NOMO-1 (cell line): ENCODE data around the gene MCAM.

Experiments used
- DNase-seq, 2 experiments: peaks; one replicate each; lab custom pipeline; 2025; ENCODE audit not compliant: unreplicated experiment in 2 of 2; lab: John Stamatoyannopoulos, UW

Gene MCAM

DNA sequence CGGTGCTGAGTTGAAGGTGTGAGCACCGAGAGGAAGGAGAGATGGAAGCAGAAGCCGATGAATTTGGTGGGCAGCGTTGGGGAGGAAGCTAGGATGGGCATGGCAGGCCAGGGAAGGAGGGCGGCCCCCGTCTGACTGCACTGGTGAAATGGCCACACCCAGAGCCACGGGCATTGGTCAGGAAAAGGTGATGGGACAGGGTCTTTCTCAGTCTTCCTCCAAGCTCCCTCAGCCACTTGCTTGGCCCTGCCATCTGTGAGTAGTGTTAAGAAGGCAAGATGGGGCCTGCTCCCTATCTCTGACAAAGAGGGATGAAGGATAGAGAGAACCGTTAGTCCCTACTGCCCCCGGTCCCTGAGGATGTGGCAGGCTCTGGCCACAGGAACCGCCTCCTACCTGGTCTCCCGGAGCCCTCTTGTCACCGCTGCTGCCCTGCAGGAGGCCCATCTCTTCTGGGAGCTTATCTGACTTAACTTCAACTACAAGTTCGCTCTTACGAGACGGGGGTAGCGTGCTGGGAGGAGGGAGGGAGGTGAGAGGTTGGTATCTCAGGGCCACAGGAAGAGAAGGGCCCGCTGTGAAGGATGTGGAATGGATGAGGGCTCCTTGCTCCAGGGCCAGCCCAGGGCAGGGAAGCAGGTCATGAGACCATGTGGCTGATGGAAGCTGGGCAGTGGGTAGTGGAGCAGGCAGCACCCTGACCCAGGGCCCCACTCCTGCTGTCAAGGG is 6.8 kb downstream of the MCAM start:
- DNase-seq: no peak

DNA sequence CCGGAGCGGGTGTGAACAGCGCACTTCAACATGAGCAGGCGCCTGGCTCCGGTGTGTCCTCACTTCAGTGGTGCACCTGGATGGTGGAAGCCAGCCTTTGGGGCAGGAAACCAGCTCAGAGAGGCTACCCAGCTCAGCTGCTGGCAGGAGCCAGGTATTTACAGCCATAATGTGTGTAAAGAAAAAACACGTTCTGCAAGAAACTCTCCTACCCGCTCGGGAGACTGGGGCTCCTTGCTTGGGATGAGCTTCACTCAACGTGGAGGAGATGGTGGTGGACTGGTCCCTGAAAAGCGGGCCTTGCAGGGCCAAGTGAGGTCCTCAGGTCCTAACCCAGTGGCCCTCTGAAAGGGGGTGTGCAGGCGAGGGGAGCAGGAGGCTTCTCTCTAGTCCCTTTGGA is 7.5 kb downstream of the MCAM start:
- DNase-seq: no peak

DNA sequence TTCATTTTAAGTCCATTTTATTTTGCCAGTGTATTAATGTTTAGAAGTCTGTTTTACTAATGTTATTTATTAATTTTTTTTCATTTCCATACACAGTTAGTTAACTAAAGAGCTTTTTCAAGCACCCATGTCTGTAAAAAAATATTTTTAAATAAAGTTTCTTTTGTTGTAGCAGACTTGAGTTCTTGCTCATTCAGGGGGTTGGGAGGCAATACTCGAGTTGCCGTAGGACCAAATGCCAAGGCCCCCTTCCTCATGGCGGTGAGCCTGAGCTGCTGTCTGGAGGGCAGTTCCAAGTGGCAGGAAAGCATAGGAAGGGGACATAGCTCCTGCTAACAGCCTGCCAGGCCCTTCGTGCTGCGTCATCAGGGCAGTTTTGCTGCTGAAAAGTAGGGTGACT is 9.0 kb downstream of the MCAM start:
- DNase-seq: no peak

DNA sequence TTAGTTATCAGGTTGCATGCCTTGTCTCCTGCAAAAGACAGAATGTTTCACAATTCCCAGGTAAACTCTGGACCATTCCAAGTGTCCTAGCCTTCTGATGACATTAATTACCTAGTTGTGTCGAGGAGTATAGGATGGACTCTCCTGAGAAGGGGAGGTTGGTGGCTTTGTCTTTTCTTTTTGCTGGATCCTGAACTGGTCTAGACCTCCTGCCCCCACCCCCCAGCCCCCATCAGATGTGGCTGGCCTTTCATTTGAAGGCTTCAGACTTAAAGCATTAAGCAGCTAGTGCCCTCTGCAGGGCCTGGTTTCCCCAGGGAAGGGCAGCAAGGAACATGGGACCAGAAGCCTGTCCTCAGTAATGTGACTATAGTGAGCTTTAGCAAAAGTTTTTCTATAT is 9.7 kb downstream of the MCAM start:
- DNase-seq: no peak

DNA sequence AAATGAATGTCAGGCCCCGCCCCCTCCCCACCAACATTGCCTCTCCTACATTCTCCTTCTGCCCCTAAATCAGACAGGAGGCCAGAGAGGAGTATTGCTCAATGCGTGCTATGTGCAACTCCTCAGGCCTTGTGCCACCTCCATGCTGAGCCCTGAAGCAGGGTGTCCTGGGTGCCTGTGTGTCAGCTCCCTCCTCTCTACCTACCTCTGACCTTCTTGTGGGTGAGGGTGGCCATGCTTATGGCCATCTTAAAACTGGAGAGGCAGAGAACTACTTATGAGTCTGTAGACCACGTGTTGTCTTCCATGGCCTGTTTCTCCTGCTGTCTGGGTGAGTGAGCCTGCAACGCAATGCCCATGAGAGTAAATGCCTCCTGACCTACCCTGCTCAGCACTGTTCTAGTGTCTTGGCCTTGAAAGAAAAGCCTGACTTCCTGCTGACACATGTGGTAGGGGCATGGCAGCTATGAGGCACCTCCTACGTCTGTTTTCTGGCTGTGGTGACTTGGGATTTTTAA is 10.5 kb downstream of the MCAM start:
- DNase-seq: no peak

DNA sequence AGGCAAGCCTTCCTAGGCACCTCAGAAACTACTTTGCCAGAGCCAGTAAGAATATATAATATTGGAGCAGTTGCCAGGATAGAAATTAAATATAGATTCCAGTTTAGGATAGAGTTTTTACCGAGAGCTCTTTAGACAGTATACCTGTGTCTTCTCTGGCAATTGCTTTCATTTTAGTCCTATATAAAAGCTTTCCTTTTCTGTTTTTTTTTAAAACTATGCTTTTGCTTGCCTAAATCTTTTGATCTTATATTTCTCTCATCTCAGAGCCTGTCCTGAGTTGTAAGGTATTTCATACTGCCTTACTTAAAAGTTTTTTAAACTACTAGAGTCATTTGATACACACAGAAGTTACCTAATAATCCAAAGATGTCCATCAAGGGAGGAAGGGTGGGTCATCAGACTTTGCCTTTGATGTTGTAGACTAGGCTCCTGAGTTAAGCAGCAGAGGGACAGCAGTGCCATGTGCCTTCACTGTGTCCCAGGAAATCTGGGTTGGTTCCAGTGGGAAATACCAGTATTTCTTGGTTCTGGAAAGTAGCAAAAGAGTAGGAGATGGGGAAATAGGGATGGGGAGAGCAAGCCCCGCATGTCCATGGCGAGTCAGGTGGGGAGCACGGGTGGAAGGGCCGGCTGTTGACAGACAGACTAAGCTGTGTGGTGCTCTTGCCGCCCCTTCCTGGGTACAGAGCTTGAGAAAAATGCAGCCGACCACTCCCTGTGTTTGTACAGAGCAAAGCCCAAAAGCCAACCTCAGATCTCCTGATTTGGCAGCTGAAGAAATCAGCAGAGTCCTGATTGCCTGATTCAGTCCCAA is 11.2 kb downstream of the MCAM start:
- no peak for DNase-seq

DNA sequence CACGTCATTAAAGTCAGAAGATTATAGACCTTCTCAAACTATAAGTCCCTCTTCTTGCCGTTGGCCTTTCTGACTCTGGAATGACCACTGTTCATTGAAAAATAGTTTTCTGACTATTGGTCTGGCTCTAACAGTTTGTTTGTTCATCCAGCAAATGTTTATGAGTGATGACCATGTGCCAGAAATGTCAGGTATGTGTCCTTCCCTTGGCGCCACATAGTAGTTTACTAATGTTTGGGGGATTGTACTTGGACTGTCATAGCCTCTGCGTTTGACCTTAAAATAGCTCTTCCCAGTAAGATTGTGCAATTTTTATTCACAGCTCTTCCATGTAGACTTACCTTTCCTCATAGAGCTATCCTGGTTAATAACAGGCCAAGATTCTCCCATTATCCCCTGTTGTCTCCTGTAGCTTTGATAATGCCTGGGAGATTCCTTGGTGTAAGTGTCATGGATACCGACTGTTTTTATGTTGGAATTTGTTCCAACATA is 13.7 kb downstream of the MCAM start:
- no peak for DNase-seq

DNA sequence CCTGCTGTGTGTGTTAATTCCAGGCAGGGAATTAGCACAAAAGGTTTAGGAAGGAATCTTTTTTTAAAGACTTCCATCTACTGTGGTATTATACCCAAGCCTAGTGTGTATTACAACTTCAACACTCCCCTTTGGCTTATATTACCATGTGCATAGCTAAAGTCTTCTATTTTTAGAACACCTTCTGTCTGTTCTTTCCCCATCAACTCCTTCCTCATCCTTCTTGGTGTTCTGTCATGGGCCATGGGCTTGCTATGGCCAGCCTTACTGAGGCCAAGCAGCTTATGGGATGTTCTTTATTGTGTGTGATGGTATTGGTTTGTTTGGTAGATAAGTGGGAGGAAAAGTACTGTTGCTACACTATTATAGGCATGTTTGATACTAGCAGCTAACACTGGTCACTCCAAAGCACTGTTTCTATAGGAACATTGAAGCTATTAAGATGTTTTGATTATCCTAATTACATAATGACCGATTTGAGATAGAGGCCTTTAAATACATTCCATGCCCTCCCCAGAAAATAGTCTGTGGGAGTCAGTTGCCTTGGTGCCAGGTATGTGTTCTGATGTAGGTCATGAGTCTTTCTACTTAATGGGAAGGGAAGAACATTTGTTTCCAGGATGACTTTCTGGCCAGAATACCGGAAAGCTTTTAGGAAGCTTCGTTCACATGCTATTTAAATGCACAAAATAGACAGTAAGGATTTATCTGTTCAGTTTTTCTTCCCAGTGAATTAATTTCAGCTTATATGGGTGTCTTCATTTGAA is 16.5 kb downstream of the MCAM start:
- no peak for DNase-seq

DNA sequence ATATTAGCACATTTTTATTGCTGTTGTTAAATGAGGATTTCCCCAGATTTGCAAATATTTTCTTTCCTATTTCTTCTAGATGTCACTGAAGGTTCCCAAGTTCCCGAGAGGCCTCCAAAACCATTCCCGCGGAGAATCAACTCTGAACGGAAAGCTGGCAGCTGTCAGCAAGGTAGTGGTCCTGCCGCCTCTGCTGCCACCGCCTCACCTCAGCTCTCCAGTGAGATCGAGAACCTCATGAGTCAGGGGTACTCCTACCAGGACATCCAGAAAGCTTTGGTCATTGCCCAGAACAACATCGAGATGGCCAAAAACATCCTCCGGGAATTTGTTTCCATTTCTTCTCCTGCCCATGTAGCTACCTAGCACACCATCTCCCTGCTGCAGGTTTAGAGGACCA is 17.5 kb downstream of the MCAM start:
- DNase-seq: no peak

DNA sequence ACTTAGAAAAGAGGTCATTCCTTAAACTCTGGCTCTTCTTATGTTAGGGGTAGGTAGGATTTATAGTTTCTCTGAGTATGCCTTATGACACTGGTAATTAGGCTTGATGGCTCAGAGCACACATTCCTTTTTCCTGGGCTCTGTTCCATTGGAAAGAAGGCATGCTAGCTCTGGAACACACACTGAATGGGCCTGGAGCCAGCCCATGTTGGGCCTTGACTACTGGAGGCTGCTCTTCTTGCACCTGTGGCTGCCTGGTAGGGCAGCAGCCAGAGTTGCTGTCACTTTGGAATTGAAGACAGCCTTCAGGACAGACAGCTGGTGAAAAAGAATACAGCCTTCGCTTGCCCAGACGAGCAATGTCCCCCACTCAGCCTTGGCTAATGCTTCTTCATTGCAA is 18.2 kb downstream of the MCAM start:
- no peak for DNase-seq

DNA sequence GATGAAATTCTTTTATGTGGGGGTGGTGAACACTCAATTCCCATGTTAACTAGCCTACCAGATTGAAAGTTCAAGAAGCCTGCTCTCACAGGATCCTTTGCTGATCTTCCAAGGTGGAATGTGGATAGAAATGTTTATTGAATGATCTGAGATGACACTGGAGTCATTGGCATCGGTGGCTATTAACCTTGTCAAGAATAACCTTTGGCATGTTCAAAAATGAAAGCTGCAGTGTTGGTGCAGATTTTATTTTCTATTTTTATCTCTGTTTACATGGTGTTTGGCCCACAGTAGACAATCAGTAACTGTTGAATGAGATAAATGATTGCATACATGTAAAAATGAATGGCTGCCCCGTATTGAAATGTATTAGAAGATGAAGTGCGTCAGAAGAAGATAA is 19.0 kb downstream of the MCAM start:
- no peak for DNase-seq

DNA sequence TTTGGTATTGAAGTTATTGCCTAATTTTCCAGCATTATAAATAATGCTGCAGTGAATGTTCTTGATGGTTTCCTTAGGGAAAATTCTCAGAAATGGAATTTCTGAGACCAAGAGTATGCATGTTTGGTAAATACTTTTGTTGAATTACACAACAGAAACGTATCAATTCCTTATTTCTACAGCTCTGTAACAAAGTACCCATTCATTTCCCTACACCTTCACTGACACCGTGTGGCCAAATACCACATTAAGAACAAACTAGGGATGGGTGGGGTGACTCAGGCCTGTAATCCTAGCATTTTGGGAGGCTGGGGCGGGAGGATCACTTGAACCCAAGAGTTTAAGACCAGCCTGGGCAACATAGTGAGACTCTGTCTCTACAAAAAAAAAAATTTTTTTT is 21.8 kb downstream of the MCAM start:
- DNase-seq: peak in 1 of 2 experiments; percentile 5

DNA sequence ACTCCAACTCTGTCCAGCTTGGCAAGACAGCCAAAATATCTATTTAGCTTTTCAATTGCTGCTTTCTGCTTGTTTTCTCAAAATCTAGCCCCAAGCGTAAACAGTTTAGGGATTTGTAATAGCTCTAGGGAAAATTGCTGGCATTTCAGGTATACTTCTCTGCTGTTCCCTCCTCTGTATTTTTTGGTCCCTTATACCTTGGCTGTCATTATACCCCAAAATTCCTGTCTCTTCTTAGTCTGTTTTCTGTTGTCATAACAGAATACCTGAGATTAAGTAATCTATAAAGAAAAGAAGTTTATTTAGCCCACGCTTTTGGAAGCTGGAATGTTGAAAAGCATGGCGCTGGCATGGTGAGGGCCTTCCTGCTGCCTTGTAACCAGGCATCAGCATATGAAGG is 23.5 kb downstream of the MCAM start:
- no peak for DNase-seq

DNA sequence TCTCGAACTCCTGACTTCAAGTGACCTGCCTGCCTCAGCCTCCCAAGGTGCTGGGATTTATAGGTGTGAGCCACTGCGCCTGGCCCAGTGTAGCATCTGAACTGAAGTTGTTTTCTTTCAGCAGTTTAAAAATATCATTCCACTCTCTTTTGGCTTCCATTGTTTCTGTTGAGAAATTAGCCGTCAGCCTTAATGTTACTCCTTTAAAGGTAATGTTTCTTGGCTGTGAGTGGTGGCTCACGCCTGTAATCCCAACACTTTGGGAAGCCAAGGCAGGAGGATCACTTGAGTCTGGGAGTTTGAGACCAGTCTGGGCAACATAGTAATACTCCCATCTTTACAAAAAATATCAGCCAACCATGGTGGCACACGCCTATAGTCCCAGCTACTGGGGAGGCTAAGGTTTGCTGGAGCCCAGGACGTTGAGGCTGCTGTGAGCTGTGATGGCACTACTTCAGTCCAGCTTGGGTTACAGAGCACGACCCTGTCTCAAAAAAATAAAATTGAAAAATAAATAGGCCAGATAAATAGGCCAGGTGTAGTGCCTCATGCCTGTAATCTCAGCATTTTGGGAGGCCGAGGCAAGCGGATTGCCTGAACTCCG is 25.9 kb downstream of the MCAM start:
- no peak for DNase-seq

DNA sequence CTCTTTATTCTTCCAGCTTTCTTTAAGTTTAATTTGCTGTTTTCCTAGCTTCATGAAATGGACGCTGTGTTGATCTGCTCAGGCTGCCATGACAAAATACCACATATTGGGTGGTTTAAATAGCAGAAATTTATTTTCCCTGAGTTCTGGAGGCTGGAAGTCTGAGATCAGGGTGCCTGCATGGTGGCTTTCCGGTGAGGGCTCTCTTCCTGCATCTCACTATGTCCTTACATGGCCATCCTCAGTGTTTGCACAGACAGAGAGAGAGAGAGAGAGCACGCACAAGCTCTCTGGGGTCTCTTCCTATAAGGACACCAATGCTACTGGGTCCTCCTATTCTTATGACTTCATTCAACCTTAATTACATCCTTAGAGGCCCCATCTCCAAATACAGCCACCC is 28.7 kb downstream of the MCAM start:
- no peak for DNase-seq

DNA sequence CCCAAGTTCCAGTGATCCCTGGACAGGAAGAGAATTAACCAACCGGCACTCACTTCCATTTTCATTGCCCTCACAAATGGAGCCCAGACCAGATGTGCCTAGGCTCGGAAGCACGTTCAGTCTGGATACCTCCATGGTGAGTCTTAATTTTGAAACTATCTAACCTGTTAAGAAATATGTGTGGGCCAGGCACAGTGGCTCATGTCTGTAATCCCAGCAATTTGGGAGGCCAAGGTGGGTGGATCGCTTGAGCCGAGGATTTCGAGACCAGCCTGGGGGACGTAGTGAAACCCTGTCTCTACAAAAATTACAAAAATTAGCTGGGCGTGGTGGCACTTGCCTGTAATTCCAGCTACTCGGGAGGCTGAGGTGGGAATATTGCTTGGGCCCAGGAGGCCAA is 31.5 kb downstream of the MCAM start:
- DNase-seq: no peak

DNA sequence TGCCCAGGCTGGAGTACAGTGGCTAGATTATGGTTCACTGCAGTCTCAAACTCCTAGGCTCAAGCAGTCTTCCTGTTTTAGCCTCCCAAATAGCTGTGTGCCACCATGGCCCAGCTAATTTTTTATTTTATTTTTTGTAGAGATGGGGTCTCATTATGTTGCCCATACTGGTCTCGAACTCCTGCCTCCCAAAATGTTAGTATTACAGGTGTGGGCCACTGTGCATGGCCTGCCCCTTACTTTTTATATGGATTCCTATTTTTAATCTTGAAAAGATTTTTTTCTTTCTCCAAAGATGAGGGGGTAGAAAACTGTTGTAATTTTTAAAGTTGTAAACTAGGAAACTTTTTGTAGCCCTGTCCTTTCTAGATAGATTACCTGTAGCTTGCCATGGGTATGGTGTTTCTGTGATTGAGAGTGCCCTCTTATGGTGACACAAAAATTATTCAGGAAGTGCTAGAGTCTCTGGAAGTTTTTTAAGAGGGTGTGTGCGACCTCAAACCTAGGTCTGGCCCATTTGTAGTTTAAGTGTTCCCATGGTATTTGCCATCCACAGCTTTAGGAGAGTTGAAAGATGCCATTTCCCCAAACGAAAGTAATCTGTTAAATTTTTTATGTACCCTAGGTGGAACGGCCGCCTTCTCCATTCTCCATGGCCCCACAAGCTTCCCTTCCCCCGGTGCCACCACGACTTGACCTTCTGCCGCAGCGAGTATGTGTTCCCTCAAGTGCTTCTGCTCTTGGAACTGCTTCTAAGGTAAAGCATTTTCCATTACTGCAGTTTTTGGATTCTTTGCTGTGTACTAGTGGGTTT is 32.4 kb downstream of the MCAM start:
- DNase-seq: peak; percentile 25 to 35

DNA sequence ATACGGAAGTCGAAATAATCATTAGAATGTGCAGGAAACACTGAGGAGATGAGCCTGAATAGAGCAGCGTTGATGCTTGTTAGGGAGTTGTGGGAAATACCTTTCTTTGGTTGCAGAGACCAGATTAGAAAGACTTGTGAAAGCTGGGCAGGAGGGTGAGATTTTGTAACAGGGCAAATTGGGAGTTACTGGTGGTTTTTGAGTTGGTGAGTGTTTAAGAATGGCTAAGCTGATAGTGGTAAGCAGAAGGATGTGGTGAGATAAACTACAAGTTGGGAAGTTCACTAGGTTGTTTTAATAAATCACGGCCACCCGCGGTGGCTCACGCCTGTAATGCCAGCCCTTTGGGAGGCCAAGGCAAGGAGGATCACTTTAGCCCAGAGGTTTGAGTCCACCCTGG is 34.4 kb downstream of the MCAM start:
- DNase-seq: no peak

DNA sequence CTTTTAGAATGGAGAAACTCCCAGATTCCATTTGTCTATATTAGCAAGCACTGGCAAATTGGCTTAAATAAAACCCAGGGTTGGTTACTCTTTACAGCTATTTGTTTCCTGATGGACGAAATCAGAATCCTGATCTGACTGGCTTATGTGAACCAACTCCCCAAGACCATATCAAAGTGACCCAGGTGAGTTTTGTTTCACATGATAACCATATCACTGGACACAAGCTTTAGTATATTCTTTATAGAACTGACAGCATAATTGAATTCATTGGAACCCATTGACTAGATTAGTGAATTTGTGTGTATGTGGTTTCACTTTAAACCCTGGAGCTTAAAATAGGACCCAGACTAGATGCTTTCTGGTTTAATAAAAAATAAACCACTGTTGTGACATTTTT is 39.3 kb downstream of the MCAM start:
- DNase-seq: no peak

DNA sequence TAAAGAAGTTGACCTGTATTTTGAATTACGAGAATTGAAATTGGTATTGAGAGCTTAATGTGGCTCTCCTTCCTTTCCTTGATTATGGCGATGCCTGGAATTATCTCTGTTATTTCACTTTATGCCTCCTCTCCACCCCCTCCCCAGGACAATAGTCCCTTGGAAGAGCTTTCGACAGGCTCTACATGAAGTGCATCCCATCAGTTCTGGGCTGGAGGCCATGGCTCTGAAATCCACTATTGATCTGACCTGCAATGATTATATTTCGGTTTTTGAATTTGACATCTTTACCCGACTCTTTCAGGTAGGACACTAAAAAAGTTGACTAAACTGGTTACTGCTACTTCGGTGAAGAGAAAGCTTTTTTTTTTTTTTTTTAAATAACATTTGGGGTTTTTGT is 43.2 kb downstream of the MCAM start:
- DNase-seq: no peak
